ENCODE measurements around the gene RPN2. TPM values are rescaled to one million over a fixed set of nuclear protein-coding genes. Genes with fewer than 3 reads are reported as not detected.

Gene RPN2
- total RNA-seq = 165 and 198 TPM in 2 replicates

GRCh38 chr20:37178839-37179682 is at the start of gene RPN2, which contains the start of gene MROH8:
Gene RPN2 (plus strand): TSS chr20:37179330. CDS start chr20:37179357, 27 bp downstream.
Gene MROH8 (minus strand): TSS chr20:37179548.

DNA sequence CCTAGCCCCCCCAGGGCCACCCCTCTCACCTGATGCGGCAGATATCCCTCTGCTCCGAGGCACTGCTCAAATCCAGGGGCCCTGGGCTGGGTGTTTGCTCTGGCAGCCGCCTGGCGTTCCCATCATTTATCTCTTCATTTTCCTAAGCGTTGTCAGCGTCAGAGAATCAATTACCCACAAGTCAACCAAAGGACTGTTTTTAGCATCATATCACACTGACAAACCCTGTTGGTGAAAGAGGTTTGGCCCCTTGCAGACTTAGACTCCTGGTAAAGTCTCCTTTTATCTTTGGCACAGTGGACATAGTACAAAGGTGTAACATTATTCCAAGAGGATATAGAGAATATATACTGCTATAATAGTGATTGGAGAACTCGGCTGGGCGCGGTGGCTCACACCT is 82.6 kb downstream of the RPN2 start, which contains the start of gene GHRH:
TSS of gene GHRH (minus strand) at position 101 of the 400 bp plus-strand sequence. CDS start 4,925 bp downstream, outside the sequence.

Other genes starting within 250 kb of the RPN2 start
- gene SAMHD1, start 227.6 kb upstream of the RPN2 start, total RNA-seq = 20.6 and 21.2 TPM in 2 replicates
- 7.8 and 8.6 TPM in 2 replicates for gene RBL1, start 83.3 kb upstream of the RPN2 start, total RNA-seq
- 0.38 and 0.45 TPM in 2 replicates for gene MROH8, start 218 bp downstream of the RPN2 start, total RNA-seq
- gene GHRH, start 82.5 kb downstream of the RPN2 start, total RNA-seq = not detected in 2 replicates
- 11.9 and 16.0 TPM in 2 replicates for gene MANBAL, start 110.3 kb downstream of the RPN2 start, total RNA-seq
- 15.1 and 18.9 TPM in 2 replicates for gene SRC, start 166.8 kb downstream of the RPN2 start, total RNA-seq